Adrenal gland (tissue), 12 donors: Measurements from ENCODE around the gene GIMAP5. TPM values are rescaled to one million over a fixed set of nuclear protein-coding genes. Genes with fewer than 3 reads are reported as not detected.

Experiments used
- DNase-seq, 7 donors: peaks; one replicate each; pipeline ENCODE4 v3.0.0-alpha.2; 2019 to 2020
- H3K27ac ChIP-seq, 5 donors: fragments of 200-600 bp; sonication (generic) in 4 of 5; 1 replicate in 3 of 5; 2 replicates in 2 of 5; pipeline versions ENCODE4 v1.5.1 to v1.8.0; 2016 to 2020; ENCODE audit warnings: mild to moderate bottlenecking in 1 of 5
- H3K27me3 ChIP-seq: fragments of 200-600 bp; 2 replicates; pipeline ENCODE4 v1.8.0; 2021
- H3K36me3 ChIP-seq, 2 donors: fragments of 200-600 bp; replicated peaks in 1 of 2; 1 replicate in 1 of 2; 2 replicates in 1 of 2; pipeline versions ENCODE4 v1.5.1 to v1.8.0; 2018 to 2022
- H3K4me1 ChIP-seq, 2 donors: fragments of 200-600 bp; replicated peaks in 1 of 2; 1 replicate in 1 of 2; 2 replicates in 1 of 2; pipeline versions ENCODE4 v1.5.1 to v1.8.0; 2018 to 2021
- H3K4me3 ChIP-seq, 4 donors: fragments of 200-600 bp; sonication (generic) in 3 of 4; one replicate each; pipeline ENCODE4 v1.5.1; 2016 to 2018
- H3K9me3 ChIP-seq, 3 donors: fragments of 200-600 bp; sonication (generic) in 1 of 3; replicated peaks in 1 of 3; 1 replicate in 2 of 3; 2 replicates in 1 of 3; pipeline versions ENCODE4 v1.5.1 to v1.8.0; 2016 to 2021
- POLR2A ChIP-seq, 2 donors: fragments of 450-650 bp; IDR thresholded peaks; one replicate each; pipeline ENCODE4 v1.6.1; 2017; ENCODE audit warnings: antibody characterized with exemption in 2 of 2, mild to moderate bottlenecking in 2 of 2, moderate library complexity in 1 of 2
- WGBS, 4 donors: extraction: QIAGEN DNeasy Blood & Tissue Kit in 2 of 4; methylation state at CpG; one replicate each; pipeline versions ENCODE4 v1.1.5 to v1.1.7; 2013 to 2017; 5-methylcytosine and 5-hydroxymethylcytosine counted together
- intact Hi-C, 2 donors: fragments of 100-400 bp; cut with DNase I; formaldehyde crosslinking; loops; one replicate each; pipeline versions ENCODE4 v1.14.1 to v1.15.0; 2022 to 2023
- polyA plus RNA-seq, 3 donors: library from polyadenylated mRNA; stranded (reverse); fragments of 200-250 nt in 2 of 3; fragments of 350-450 nt in 1 of 3; fragmentation: Illumina TruSeq in 1 of 3; extraction: RNeasy Lipid Tissue Mini Kit (QIAGEN cat#74804) in 1 of 3; gene quantifications; one replicate each; pipeline ENCODE4 v1.2.3, GENCODE V29; 2013 to 2014
- total RNA-seq, 9 donors: library from RNA; depleted of rRNA in 4 of 9; stranded (reverse); fragments of >200 nt in 4 of 9; fragments of 120-200 nt in 1 of 9; fragmentation: NEBNext Ultra II Directional in 1 of 9; extraction: Animal tissue kit (Norgen Biotek cat#: 25700) in 1 of 9; gene quantifications; one replicate each; pipeline versions ENCODE4 v1.1.0 to v1.2.4, GENCODE V29; 2013 to 2023
- TF ChIP-seq, protein P1 (sequence below), 6 experiments: fragments of 450-650 bp in 4 of 6; fragments of 200-600 bp in 2 of 6; sonication (generic) in 1 of 6; IDR thresholded peaks; 1 replicate in 5 of 6; 2 replicates in 1 of 6; pipeline versions ENCODE4 v1.5.1 to v1.8.0; 2016 to 2021; ENCODE audit warnings: antibody characterized with exemption in 6 of 6, mild to moderate bottlenecking in 2 of 6, moderate library complexity in 1 of 6
- donor health status: healthy with polysubstance abuse.
- donor health status: Bipolar disorder and iron deficiency.
- donor health status: DM: yes; HTN: yes; CAD: no.
- donor health status: DM: no; HTN: no; CAD: no.
- donor health status: DM: no; HTN: no; CAD: no.
- donor health status: DM: yes; HTN: yes; CAD: no.

Gene GIMAP5
- total and polyA plus RNA-seq, 12 donors, result 7.9 to 65.0 (median 19.2) TPM

DNA sequence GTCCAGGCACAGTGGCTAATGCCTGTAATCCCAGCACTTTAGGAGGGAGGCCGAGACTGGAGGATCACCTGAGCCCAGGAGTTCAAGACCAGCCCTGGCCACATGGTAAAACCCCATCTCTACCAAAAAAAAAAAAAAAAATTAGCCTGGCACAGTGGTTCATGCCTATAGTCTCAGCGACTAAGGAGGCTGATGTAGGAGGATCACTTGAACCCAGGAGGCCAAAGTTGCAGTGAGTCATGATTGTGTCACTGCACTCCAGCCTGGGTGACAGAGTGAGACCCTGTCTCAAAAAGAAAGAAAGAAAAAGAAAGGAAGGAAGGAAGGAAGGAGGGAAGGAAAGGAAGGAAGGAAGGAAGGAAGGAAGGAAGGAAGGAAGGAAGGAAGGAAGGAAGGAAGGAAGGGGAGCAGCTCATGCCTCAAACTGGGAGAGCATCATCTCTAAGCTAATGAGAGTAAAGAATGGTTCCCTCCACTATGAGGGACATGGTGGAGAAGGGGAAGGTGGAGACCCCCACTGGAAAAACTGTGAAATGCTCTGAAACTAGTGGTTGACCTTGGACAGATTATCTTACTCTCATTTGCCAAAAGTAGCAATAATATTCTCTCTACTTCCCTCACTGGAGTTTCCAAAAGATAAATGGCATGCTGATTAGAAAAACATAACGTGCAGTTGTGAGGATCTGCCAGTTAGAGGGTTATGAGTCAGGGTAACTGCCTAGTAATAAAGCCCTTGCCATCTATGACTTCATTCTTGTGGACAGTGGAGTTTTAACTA, 16.8 kb downstream of the GIMAP5 start:
- no peak for DNase-seq
- no peak for TF ChIP-seq POLR2A (IDR thresholded peaks at IDR 0.05)
- TF ChIP-seq, protein P1, sequence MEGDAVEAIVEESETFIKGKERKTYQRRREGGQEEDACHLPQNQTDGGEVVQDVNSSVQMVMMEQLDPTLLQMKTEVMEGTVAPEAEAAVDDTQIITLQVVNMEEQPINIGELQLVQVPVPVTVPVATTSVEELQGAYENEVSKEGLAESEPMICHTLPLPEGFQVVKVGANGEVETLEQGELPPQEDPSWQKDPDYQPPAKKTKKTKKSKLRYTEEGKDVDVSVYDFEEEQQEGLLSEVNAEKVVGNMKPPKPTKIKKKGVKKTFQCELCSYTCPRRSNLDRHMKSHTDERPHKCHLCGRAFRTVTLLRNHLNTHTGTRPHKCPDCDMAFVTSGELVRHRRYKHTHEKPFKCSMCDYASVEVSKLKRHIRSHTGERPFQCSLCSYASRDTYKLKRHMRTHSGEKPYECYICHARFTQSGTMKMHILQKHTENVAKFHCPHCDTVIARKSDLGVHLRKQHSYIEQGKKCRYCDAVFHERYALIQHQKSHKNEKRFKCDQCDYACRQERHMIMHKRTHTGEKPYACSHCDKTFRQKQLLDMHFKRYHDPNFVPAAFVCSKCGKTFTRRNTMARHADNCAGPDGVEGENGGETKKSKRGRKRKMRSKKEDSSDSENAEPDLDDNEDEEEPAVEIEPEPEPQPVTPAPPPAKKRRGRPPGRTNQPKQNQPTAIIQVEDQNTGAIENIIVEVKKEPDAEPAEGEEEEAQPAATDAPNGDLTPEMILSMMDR (IDR thresholded peaks at IDR 0.05), result peak in 3 of 6 experiments; percentile 18 to 30 (median 27)
- Histone ChIP-seq H3K4me1 (peaks cover 0 to 3% of the 10 kb centered on the region in 2 donors), H3K4me3 (no peak overlapping the region), H3K27me3 (peaks cover 2% of the 10 kb centered on the region), H3K36me3 (no peaks in the 10 kb centered on the region), H3K27ac (no peak overlapping the region), H3K9me3 (no peaks in the 10 kb centered on the region)
- intact Hi-C loops, result loop anchor here in 1 of 2 donors (10.0 kb wide), 1 partner anchor 309 kb away; no protein-coding TSS in a partner anchor
- WGBS, 4 donors, result 19 to 46% (median 39%) methylated on average over 3 of the region's 3 CpGs

DNA sequence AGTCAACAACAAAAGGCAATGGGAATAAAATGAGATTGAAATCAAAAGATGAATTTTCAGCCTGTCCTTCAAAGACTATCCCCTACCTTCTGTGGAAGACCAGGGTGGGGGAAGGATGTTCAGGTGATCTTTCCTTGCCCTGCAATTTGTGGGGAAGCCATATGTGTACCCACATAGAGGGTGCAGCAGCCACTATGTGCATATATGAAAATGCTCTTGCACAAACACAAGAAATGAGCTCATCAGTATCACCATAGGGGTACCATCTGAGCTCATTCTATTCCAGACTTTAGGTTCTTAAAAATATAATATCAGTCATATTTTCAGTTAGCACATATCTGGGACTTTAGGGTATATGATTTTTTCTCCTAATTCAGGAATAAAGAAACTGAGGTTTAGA, 17.7 kb downstream of the GIMAP5 start:
- H3K36me3 ChIP-seq, result no peaks in the 10 kb centered on the region
- peaks cover 0 to 3% of the 10 kb centered on the region in 2 donors for H3K4me1 ChIP-seq
- H3K4me3 ChIP-seq, result no peak overlapping the region
- no peaks in the 10 kb centered on the region for H3K9me3 ChIP-seq
- peaks cover 2% of the 10 kb centered on the region for H3K27me3 ChIP-seq
- no peak overlapping the region for H3K27ac ChIP-seq
- TF ChIP-seq, protein P1 (IDR thresholded peaks at IDR 0.05), result no peak
- TF ChIP-seq POLR2A (IDR thresholded peaks at IDR 0.05), result no peak
- intact Hi-C loops, result loop anchor here in 1 of 2 donors (10.0 kb wide), 1 partner anchor 310 kb away; no protein-coding TSS in a partner anchor
- no peak for DNase-seq

DNA sequence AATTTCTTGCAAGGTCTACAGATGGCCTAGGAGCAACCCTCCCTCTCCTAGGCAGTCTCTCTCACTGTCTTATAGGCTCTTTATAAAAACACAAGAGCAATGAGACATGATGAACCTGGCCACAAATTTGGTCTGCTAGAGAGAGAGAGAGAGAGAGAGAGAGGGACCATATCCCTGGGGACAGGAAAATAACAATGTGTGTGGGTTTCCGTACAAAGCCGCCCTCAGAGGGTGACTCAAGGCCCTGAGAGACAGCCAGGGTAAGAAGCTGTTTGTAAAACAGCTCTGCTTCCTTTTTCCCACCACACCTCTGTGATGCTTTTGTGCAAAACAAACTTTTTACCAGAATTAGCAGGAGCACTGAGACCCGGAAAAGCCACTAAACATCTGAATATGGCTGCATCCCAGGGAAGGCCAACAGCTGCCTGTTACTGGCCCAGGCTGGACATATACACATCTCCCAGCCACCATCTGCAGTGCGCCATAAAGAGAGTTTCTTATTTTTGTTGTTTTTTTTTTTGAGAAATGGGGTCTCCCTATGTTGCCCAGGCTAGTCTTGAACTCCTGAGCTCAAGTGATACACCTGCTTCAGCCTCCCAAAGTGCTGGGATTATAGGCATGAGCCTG, 18.4 kb downstream of the GIMAP5 start:
- Histone ChIP-seq H3K4me1 (peaks cover 0 to 3% of the 10 kb centered on the region in 2 donors), H3K27ac (peak overlapping the region in 1 of 5 donors; percentile 45), H3K4me3 (no peak overlapping the region), H3K9me3 (no peaks in the 10 kb centered on the region), H3K36me3 (no peaks in the 10 kb centered on the region), H3K27me3 (peaks cover 2% of the 10 kb centered on the region)
- intact Hi-C loops, result loop anchor here in 1 of 2 donors (10.0 kb wide), 1 partner anchor 311 kb away; no protein-coding TSS in a partner anchor
- 61 to 75% (median 69%) methylated on average over 4 of the region's 4 CpGs for WGBS, 4 donors
- DNase-seq, result peak in 1 of 7 donors; percentile 24
- TF ChIP-seq, protein P1 (IDR thresholded peaks at IDR 0.05), result no peak
- no peak for TF ChIP-seq POLR2A (IDR thresholded peaks at IDR 0.05)

DNA sequence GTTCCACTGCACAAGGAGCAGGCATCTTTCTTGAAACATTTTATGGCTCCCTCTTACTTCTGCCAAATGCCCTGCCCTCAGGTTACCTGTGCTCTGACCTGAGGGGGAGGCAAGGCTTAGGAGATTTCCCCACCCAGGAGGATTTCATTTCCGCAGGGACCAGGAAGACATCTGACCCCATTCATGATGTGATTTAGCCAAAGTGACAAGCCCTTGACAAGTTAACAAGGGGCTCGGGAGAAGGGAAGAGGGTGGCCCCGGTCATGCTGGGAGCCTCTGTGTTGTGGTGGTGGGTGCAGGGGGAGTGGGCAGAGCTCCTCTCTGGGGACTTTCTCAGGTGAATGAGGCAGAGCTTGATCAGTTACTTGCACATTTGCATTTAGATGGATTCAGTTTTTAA, 18.9 kb downstream of the GIMAP5 start:
- TF ChIP-seq, protein P1 (IDR thresholded peaks at IDR 0.05), result no peak
- no peak for TF ChIP-seq POLR2A (IDR thresholded peaks at IDR 0.05)
- no peak for DNase-seq
- Histone ChIP-seq H3K9me3 (no peaks in the 10 kb centered on the region), H3K4me3 (no peak overlapping the region), H3K27me3 (peaks cover 2% of the 10 kb centered on the region), H3K4me1 (peaks cover 0 to 3% of the 10 kb centered on the region in 2 donors), H3K27ac (peak overlapping the region in 1 of 5 donors; percentile 45), H3K36me3 (no peaks in the 10 kb centered on the region)
- 59 to 79% (median 64%) methylated on average over 3 of the region's 3 CpGs for WGBS, 4 donors
- intact Hi-C loops, result loop anchor here in 1 of 2 donors (10.0 kb wide), 1 partner anchor 311 kb away; no protein-coding TSS in a partner anchor
